Transverse colon (tissue), 4 donors: ENCODE results near the gene ABCB11.

Source experiments
- CTCF ChIP-seq, 5 experiments: fragments of 200-600 bp in 3 of 5; fragments of 450-650 bp in 2 of 5; sonication (generic) in 3 of 5; IDR thresholded peaks; 1 replicate in 2 of 5; 2 replicates in 3 of 5; pipeline ENCODE4 v1.5.1; 2016 to 2017; ENCODE audit warnings: antibody characterized with exemption in 5 of 5, inconsistent platforms in 3 of 5, mild to moderate bottlenecking in 2 of 5, moderate library complexity in 1 of 5
- POLR2AphosphoS5 ChIP-seq, 3 donors: sonication (generic); formaldehyde crosslinking; IDR thresholded peaks; one replicate each; pipeline ENCODE4 v1.6.1; 2016; ENCODE audit warnings: antibody characterized with exemption in 3 of 3

DNA sequence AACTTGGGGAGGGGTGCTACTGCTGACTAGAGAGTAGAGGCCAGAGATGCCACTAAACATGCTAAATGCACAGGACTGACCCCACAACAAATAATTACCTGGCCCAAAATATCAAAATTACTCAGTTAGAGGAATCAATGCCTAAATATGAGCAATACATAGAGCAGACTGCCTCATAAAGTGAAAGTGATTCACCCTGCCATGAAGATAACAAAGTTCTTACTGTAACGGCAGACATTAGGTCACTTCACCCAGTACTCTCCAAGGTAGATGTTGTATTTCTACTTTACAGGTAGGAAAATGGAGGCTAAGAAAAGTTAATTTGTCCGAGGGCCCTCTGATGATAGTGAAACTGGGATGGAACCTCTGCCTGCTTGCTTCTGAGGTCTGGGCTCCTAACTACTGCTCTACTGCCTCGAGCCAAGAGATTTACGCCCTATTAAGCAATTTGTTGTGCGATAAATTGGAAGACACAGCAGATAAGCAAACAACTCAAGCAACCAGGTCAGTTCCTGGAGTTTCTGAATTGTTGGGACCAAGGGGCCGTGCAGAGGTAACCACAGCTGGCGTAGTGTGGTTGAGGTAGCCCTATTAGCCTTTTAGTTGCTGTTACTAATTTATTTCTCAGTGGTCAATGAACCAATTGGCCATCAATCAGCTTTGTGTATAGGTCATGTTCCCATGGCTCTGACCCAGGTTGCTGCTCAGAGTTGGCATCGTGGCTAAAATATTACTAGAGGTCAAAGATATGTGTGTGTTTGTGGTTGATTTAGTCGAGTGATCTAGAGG is 43.0 kb upstream of the ABCB11 start:
- peak in 1 of 3 donors; percentile 6 for TF ChIP-seq POLR2AphosphoS5 (IDR thresholded peaks at IDR 0.05)
- no peak for TF ChIP-seq CTCF (IDR thresholded peaks at IDR 0.05)
